Measurements from ENCODE around the gene PRR36.

- TF ChIP-seq, protein P1, sequence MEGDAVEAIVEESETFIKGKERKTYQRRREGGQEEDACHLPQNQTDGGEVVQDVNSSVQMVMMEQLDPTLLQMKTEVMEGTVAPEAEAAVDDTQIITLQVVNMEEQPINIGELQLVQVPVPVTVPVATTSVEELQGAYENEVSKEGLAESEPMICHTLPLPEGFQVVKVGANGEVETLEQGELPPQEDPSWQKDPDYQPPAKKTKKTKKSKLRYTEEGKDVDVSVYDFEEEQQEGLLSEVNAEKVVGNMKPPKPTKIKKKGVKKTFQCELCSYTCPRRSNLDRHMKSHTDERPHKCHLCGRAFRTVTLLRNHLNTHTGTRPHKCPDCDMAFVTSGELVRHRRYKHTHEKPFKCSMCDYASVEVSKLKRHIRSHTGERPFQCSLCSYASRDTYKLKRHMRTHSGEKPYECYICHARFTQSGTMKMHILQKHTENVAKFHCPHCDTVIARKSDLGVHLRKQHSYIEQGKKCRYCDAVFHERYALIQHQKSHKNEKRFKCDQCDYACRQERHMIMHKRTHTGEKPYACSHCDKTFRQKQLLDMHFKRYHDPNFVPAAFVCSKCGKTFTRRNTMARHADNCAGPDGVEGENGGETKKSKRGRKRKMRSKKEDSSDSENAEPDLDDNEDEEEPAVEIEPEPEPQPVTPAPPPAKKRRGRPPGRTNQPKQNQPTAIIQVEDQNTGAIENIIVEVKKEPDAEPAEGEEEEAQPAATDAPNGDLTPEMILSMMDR (IDR thresholded peaks at IDR 0.05), result peak; percentile 60 to 91 (median 66)
- TF ChIP-seq POLR2A (IDR thresholded peaks at IDR 0.05), result peak; percentile 67 to 89
These were observed 29.3 kb upstream of the PRR36 start, which contains the start of gene MAP2K7 for GRCh38 chr19:7903244-7904073.

All from uterus (tissue), 2 donors.